Ramos (cell line): Measurements from ENCODE around the gene POU2AF2.
"Not testable (repeated sequence)": the region's sequence is repeated elsewhere in the genome, so short reads cannot be mapped to it uniquely, and the experiment has no call there.

Experiments used
- in situ Hi-C: fragments of 300-500 bp; cut with MboI; formaldehyde crosslinking; loops from one replicate; pipeline ENCODE4 v1.14.3; 2022; ENCODE audit warnings: low sequenced_read_pairs; ENCODE audit not compliant: unreplicated experiment

Gene POU2AF2

GRCh38 chr11:111245425-111245824, at the start of gene POU2AF2:
Gene POU2AF2, plus strand, starts transcription at chr11:111245725. Its CDS starts 129 bp downstream, at chr11:111245854.
- in situ Hi-C loops, result loop anchor here (25.0 kb wide), 1 partner anchor 1058 kb away; no protein-coding TSS in a partner anchor

DNA sequence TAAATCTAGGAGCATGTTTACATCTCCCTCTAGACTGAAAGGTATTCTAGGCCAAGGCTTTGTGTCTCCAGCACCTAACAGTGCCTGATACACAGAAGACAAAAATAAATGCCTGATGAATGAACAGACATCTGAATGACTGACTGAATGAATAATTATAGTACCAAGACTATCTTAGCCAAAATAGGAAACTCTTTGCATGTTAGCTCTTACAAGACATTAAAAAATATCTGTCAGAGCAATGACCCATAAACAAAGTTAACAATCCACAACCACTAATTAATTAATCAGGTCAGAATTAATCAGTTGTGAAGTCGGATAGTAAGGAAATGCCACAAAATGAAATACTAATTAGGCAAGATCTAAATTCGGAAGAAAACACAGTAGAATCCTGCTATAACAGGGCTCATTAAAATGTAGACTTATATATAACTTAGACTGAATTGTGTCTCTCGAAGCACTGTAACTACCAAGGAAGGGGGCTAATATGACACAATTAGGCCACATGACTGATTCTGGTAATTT, 45.5 kb upstream of the POU2AF2 start:
- in situ Hi-C loops, result no loop called here

DNA sequence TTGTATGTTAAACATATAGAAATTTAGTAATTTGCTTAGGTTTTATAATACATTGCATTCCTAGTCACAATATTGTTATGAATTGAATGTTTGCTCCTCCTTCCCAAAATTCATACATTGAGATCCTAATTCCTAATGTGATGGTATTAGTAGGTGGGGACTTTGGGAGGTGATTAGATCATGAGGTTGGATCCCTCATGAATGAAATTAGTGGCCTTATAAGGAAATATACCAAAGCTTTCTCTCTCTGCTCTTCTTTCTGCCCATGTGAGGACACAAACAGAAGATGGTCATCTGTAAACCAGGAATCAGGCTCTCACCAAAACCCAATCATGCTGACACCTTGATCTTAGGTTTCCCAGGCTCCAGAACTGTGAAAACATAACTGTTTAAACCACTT, 41.3 kb upstream of the POU2AF2 start:
- in situ Hi-C loops, result no loop called here

- in situ Hi-C loops, result no loop called here
Measured at GRCh38 chr11:111205632-111206385, 39.7 kb upstream of the POU2AF2 start.

GRCh38 chr11:111206472-111206871, 39.1 kb upstream of the POU2AF2 start:
- in situ Hi-C loops, result no loop called here

DNA sequence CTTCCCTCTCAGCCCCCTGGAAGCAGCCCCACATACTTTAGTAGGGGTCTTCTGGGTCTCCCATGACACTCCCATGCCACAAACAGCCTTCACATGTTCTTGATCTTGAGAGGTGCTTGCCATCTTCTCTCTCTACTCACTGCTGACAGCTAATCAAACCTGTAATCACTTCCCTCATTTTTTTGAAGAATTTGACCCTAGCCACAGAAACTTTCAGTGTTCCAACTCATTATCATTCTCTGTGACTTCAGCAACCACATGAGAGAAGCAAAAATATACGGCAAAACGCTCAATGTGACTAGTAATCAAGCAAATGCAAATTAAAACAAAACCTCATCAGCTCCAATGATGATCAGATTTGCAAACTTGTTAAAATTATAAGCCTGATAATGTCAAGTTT, 38.3 kb upstream of the POU2AF2 start:
- in situ Hi-C loops, result no loop called here

- in situ Hi-C loops, result no loop called here
Measured at GRCh38 chr11:111209543-111210355, 35.8 kb upstream of the POU2AF2 start.

DNA sequence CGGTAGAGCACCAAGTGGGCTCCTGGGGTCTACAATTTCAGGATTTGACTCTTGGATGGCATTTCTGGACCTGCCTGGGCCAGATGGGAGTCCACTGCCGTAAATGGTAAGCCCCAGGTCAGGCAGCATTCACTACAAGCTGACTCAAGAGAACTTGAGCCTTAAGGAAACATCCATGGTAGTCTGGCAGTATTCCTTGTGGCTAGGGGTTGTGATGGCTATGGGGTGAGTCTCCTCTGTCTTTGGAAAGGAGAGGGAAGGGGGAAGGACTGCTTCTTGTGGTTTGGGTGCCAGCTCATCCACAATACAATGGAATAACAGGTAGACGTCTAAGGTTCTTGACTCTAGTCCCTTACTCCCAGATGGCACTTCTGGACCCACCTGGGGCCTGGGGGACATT, 32.3 kb upstream of the POU2AF2 start:
- in situ Hi-C loops, result no loop called here

DNA sequence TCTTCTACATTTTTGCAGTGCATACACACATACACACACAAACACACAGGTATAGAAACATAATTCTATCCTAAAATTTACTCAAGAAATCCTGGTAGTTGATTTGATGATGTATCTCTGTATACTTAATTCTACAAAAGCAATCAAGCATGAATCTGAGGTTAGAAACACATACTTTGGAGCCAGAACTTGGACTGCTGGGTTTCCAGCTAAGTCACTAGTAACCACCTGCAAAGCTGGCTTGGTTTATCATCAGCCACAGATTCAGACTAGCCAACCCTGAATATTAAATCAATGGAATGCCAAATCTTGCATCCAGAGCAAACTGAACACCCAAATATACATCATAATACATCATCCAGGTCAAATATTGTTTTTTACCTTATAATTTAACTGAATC, 24.8 kb upstream of the POU2AF2 start:
- in situ Hi-C loops, result no loop called here

DNA sequence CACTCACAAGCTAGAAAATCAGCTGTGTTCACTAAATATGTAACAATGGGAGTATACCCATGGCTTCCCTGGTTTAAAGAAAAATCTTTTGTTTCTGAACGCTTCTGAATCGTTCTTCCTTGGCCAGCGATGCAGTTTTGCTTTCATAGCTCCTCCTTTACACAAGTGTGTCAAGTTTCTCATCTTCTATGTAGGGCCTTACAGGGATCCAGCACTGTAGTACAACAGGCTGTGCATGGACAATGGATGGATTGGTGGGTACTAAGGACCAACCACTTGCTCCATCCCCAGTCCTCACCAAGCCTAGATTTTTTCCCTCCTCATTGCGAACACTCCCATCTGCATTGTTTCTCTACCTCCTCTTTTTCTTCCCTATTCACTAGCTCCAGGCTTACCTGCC, 24.3 kb upstream of the POU2AF2 start:
- in situ Hi-C loops, result no loop called here

GRCh38 chr11:111221936-111222335, 23.6 kb upstream of the POU2AF2 start:
- in situ Hi-C loops, result not testable (repeated sequence)

GRCh38 chr11:111222821-111223455, 22.6 kb upstream of the POU2AF2 start:
- in situ Hi-C loops, result not testable (repeated sequence)

DNA sequence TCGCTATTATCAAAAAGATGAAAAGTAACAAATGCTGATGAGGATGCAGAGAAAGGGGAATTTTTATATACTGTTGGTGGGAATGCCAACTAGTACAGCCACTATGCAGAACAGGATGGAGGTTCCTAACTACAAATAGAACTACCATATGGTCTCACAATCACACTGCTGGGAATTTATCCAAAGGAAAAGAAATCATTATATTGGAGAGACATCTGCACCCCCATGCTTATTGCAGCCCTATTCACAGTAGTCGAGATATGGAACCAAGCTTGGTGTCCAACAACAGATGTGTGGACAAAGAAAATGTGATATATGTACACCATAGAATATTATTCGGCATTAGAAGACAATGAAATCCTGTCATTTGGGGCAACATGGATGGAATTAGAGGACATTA, 19.6 kb upstream of the POU2AF2 start:
- in situ Hi-C loops, result loop anchor here (25.0 kb wide), 1 partner anchor 1039 kb away; no protein-coding TSS in a partner anchor

- in situ Hi-C loops, result loop anchor here (10.0 to 25.0 kb wide), 2 partner anchors 785 to 1042 kb away; no protein-coding TSS in a partner anchor
Measured at GRCh38 chr11:111229604-111230003, 15.9 kb upstream of the POU2AF2 start.

GRCh38 chr11:111230122-111230465, 15.4 kb upstream of the POU2AF2 start:
- in situ Hi-C loops, result loop anchor here (10.0 to 25.0 kb wide), 2 partner anchors 785 to 1043 kb away; no protein-coding TSS in a partner anchor

DNA sequence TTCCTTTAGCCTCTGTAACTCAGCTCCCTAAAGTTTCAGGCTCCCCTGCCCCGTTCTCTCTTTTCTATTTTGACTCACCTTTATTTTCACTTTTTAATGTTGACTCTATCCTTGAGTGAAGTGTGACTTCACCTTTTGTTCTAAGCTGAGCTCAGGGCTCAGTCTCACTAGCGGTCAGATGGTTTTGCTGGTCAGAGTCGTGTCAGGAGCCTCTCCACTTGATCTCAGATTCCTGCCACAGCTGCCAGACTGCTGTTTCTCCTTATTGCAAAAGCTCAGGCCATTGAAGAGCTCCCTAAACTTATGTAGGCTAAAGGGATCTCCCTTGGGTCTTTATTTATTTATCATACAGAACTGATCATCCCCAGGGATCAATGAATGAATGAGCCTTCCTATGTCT, 13.7 kb upstream of the POU2AF2 start:
- in situ Hi-C loops, result loop anchor here (10.0 to 25.0 kb wide), 2 partner anchors 787 to 1045 kb away; no protein-coding TSS in a partner anchor

DNA sequence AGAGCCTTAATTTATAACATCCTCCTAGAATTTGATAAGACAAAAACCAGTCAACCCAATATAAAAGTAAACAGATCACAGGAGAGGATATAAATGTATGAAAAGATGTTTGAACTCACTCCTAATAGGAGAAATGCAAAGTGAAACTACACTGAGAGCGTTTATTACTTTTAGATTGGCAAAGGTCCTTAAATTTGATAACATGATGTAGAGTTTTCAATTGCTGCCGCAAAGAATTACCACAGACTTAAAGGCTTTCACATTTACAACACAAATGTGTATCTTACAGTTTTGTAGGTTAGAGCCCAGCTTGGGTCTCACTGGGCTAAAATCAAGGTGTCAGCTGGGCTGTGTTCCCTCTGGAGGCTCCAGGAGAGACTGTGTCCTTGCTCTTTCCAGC, 9.1 kb upstream of the POU2AF2 start:
- in situ Hi-C loops, result loop anchor here (10.0 to 25.0 kb wide), 2 partner anchors 792 to 1049 kb away; no protein-coding TSS in a partner anchor

GRCh38 chr11:111237926-111238325, 7.6 kb upstream of the POU2AF2 start:
- in situ Hi-C loops, result loop anchor here (10.0 to 25.0 kb wide), 2 partner anchors 793 to 1051 kb away; no protein-coding TSS in a partner anchor

- in situ Hi-C loops, result loop anchor here (25.0 kb wide), 1 partner anchor 1060 kb away; no protein-coding TSS in a partner anchor
Measured at GRCh38 chr11:111246956-111247355, 1.4 kb downstream of the POU2AF2 start.

DNA sequence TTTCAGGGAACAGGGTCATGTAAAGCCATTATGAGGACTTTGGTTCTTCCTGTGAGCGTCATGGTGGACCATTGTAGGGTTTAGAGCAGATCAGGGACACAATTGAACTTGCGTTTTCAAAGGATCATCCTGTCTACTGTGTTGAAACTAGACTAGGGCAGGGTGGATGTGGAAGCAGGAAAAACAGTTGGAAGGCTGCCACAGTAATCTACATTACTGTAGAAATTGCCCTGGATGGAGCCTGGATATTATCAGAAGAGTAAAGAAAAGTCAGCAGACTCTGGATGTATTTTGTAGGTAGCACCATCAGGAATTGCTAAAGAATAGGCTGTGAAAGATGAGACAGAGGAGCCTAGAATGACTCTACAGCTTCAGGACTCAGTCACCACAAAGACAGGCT, 5.4 kb downstream of the POU2AF2 start:
- in situ Hi-C loops, result no loop called here
